Measurements from ENCODE around the gene MRPS25.

GRCh38 chr3:15112011-15112410 lies 46.9 kb upstream of the MRPS25 start:
- no peak for TF ChIP-seq CTCF (IDR thresholded peaks at IDR 0.05)
- TF ChIP-seq EP300 (IDR thresholded peaks at IDR 0.05) = no peak
- no peak for TF ChIP-seq POLR2A (IDR thresholded peaks at IDR 0.05)
